ENCODE data around the gene GALNT16.

Gene GALNT16

DNA sequence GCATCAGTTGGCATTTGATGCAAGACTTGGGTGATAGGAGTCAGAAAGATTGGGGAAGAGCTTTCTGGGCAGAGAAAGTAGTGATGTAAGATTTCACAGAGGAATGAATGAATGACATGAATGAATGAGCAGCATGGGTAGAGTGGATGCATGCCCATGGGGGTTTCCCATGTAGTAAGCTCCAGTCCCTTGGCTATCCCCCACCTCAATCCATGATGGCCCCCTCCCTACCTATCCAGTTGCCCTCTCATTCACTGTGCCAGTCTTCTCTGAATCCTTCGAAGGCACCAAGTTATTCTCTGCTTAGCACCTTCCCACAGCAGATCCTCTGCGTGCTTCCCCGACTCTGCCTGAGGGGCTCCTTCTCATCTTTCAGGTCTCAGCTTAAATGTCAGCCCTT lies 106.1 kb downstream of the GALNT16 start:
- Histone ChIP-seq H3K4me1 (ENCODE audit: low read length) (no peaks in the 10 kb centered on the region), H3K4me3 (ENCODE audit: low read length) (no peak overlapping the region), H3K4me2 (ENCODE audit: low read depth, low read length) (no peak overlapping the region), H3K27ac (ENCODE audit: low read length) (no peak overlapping the region), H4K20me1 (ENCODE audit: insufficient read depth, low read length) (no peaks in the 10 kb centered on the region), H2AFZ (ENCODE audit: low read length) (no peak overlapping the region), H3K27me3 (replicated peaks; ENCODE audit: insufficient read depth, low read length) (no peaks in the 10 kb centered on the region), H3F3A (ENCODE audit: insufficient read depth, low read length) (no peaks in the 10 kb centered on the region), H3K79me2 (ENCODE audit: low read length) (no peaks in the 10 kb centered on the region), H3K9ac (ENCODE audit: low read length) (no peak overlapping the region), H3K9me2 (replicated peaks; ENCODE audit: insufficient read depth, low read length) (no peaks in the 10 kb centered on the region), H3K36me3 (replicated peaks; ENCODE audit: insufficient read depth, low read length) (no peaks in the 10 kb centered on the region), H3K9me3 (replicated peaks; ENCODE audit: insufficient read depth, low read length) (no peaks in the 10 kb centered on the region)
- TF ChIP-seq EZH2 (optimal IDR thresholded peaks at IDR 0.05; ENCODE audit: low read depth, low read length) (no peak), EZH2phosphoT487 (IDR thresholded peaks at IDR 0.05; ENCODE audit: low read length) (no peak)
- TF ChIP-seq, protein P1, sequence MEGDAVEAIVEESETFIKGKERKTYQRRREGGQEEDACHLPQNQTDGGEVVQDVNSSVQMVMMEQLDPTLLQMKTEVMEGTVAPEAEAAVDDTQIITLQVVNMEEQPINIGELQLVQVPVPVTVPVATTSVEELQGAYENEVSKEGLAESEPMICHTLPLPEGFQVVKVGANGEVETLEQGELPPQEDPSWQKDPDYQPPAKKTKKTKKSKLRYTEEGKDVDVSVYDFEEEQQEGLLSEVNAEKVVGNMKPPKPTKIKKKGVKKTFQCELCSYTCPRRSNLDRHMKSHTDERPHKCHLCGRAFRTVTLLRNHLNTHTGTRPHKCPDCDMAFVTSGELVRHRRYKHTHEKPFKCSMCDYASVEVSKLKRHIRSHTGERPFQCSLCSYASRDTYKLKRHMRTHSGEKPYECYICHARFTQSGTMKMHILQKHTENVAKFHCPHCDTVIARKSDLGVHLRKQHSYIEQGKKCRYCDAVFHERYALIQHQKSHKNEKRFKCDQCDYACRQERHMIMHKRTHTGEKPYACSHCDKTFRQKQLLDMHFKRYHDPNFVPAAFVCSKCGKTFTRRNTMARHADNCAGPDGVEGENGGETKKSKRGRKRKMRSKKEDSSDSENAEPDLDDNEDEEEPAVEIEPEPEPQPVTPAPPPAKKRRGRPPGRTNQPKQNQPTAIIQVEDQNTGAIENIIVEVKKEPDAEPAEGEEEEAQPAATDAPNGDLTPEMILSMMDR (IDR thresholded peaks at IDR 0.05; ENCODE audit: low read length): no peak
- DNase-seq: no peak

DNA sequence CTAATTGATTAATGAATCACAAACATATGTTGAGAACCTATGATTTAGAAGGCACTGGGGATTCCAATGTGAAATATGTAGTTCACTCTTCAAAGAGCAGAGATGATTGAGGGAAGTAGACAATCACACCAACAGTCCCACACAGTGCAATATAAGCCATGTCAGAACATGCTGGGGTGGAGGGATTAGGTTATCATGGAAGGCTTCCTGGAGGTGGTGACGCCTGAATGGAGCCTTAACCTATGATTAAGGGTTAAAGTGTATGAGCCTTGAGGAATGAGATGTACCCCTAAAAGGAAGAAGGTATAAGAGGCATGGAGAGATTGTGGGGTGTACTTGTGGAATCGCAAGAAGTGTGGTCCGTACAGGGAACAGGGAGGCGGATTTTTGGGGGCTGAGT lies 106.8 kb downstream of the GALNT16 start:
- DNase-seq: no peak
- no peaks in the 10 kb centered on the region for H3K4me1 ChIP-seq (ENCODE audit: low read length)
- no peak overlapping the region for H3K4me2 ChIP-seq (ENCODE audit: low read depth, low read length)
- TF ChIP-seq EZH2 (optimal IDR thresholded peaks at IDR 0.05; ENCODE audit: low read depth, low read length) (no peak), EZH2phosphoT487 (IDR thresholded peaks at IDR 0.05; ENCODE audit: low read length) (no peak)
- TF ChIP-seq, protein P1 (IDR thresholded peaks at IDR 0.05; ENCODE audit: low read length): no peak
- no peak overlapping the region for H3K9ac ChIP-seq (ENCODE audit: low read length)
- no peaks in the 10 kb centered on the region for H3F3A ChIP-seq (ENCODE audit: insufficient read depth, low read length)
- H3K36me3 ChIP-seq (replicated peaks; ENCODE audit: insufficient read depth, low read length): no peaks in the 10 kb centered on the region
- no peaks in the 10 kb centered on the region for H4K20me1 ChIP-seq (ENCODE audit: insufficient read depth, low read length)
- H3K27me3 ChIP-seq (replicated peaks; ENCODE audit: insufficient read depth, low read length): no peaks in the 10 kb centered on the region
- H3K79me2 ChIP-seq (ENCODE audit: low read length): no peaks in the 10 kb centered on the region
- no peaks in the 10 kb centered on the region for H3K9me3 ChIP-seq (replicated peaks; ENCODE audit: insufficient read depth, low read length)
- H2AFZ ChIP-seq (ENCODE audit: low read length): no peak overlapping the region
- no peak overlapping the region for H3K4me3 ChIP-seq (ENCODE audit: low read length)
- no peak overlapping the region for H3K27ac ChIP-seq (ENCODE audit: low read length)
- no peaks in the 10 kb centered on the region for H3K9me2 ChIP-seq (replicated peaks; ENCODE audit: insufficient read depth, low read length)

DNA sequence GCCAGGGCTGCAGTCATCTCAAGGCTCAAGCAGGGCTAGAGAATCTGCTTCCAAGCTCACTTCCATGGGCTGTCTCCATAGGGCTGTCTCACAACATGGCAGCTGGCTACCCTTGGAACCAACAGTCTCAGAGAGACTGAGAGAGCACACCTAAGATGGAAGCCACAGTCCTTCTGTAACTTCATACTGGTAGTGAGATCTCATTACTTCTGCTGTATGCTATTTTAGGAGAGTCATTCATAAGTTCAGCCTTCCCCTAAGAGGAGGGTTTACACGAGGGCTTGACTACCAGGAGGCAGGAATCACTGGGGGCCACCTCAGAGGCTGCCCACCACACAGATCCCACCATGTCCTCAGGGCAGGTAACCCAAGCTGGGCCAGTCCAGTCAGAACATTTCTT lies 108.4 kb downstream of the GALNT16 start:
- Histone ChIP-seq H3K79me2 (ENCODE audit: low read length) (no peaks in the 10 kb centered on the region), H4K20me1 (ENCODE audit: insufficient read depth, low read length) (no peaks in the 10 kb centered on the region), H3K36me3 (replicated peaks; ENCODE audit: insufficient read depth, low read length) (no peaks in the 10 kb centered on the region), H3K27ac (ENCODE audit: low read length) (no peak overlapping the region), H3K9me2 (replicated peaks; ENCODE audit: insufficient read depth, low read length) (no peaks in the 10 kb centered on the region), H3K27me3 (replicated peaks; ENCODE audit: insufficient read depth, low read length) (no peaks in the 10 kb centered on the region), H2AFZ (ENCODE audit: low read length) (no peak overlapping the region), H3K9me3 (replicated peaks; ENCODE audit: insufficient read depth, low read length) (no peaks in the 10 kb centered on the region), H3K9ac (ENCODE audit: low read length) (no peak overlapping the region), H3K4me3 (ENCODE audit: low read length) (no peak overlapping the region), H3F3A (ENCODE audit: insufficient read depth, low read length) (no peaks in the 10 kb centered on the region), H3K4me1 (ENCODE audit: low read length) (no peaks in the 10 kb centered on the region), H3K4me2 (ENCODE audit: low read depth, low read length) (no peak overlapping the region)
- DNase-seq: no peak
- TF ChIP-seq EZH2 (optimal IDR thresholded peaks at IDR 0.05; ENCODE audit: low read depth, low read length) (no peak), EZH2phosphoT487 (IDR thresholded peaks at IDR 0.05; ENCODE audit: low read length) (no peak)
- TF ChIP-seq, protein P1 (IDR thresholded peaks at IDR 0.05; ENCODE audit: low read length): no peak

Measured in MM.1S (cell line).